Testis (tissue), 2 donors: ENCODE results near the gene CD4.

ENCODE experiments used
- CTCF ChIP-seq, 3 experiments: fragments of 450-650 bp in 2 of 3; fragments of 200-600 bp in 1 of 3; sonication (generic) in 1 of 3; IDR thresholded peaks; one replicate each; pipeline ENCODE4 v1.5.1; 2016 to 2019; ENCODE audit warnings: antibody characterized with exemption in 3 of 3, mild to moderate bottlenecking in 2 of 3, moderate library complexity in 1 of 3
- POLR2A ChIP-seq: fragments of 450-650 bp; IDR thresholded peaks from one replicate; pipeline ENCODE4 v1.6.1; 2017; ENCODE audit warnings: antibody characterized with exemption, mild to moderate bottlenecking, moderate library complexity

DNA sequence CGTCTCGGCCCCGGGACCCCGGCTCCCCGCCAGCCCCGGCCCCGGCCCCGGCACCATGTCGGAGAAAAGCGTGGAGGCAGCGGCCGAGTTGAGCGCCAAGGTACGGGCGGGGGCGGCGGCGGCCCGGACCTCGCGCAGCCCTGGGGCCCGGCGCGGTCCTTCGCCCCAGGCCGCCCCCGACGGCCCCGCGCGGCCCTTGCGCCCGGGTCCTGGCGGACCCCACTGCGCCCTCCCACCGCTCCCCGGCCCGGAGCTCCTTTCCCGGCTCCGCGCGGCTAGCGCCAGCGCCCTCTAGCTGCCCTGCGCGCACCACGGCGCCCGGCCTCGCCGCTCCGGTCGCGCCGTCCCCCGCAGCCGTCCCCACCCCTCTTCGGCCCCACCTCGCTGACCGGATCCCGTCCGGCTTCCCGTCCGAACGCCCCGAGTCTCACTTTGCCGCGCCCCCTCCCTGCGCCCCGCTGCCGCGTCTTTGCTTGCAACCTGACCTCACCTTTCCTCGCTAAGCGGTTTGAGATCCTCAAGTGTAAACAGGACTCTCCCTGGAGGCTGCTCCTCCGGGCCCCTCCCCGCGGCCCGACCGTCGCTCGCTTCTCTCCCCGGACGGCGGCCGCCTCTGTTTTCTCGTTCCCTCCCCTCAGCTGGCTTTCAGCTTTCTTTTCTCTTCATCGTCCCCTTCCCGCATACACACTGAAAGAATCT lies 22.5 kb upstream of the CD4 start:
- TF ChIP-seq CTCF (IDR thresholded peaks at IDR 0.05): peak; percentile 44 to 71 (median 64)
- no peak for TF ChIP-seq POLR2A
